Stimulated activated CD8-positive, alpha-beta memory T cell treated with anti-CD3 and anti-CD28 coated beads, Interleukin-12 subunit alpha, Interleukin-12 subunit beta, amount 100 ng/mL, for 1 hour (primary cell): ENCODE results near the gene C16orf92.

Experiments used
- DNase-seq: peaks from one replicate; pipeline ENCODE4 v3.0.0-alpha.2; 2020; ENCODE audit warnings: low read depth

Gene C16orf92

GRCh38 chr16:29989111-29989858, 33.7 kb upstream of the C16orf92 start:
- DNase-seq, result no peak

- no peak for DNase-seq
Observed at GRCh38 chr16:29990034-29990433, 33.0 kb upstream of the C16orf92 start.

GRCh38 chr16:29990883-29991570, 32.0 kb upstream of the C16orf92 start:
- no peak for DNase-seq

- no peak for DNase-seq
Observed at GRCh38 chr16:29991571-29991904, 31.5 kb upstream of the C16orf92 start.

GRCh38 chr16:29992344-29992967, 30.5 kb upstream of the C16orf92 start:
- DNase-seq, result no peak

GRCh38 chr16:29993191-29993902, 29.7 kb upstream of the C16orf92 start:
- no peak for DNase-seq

- no peak for DNase-seq
Observed at GRCh38 chr16:29993903-29994599, 28.9 kb upstream of the C16orf92 start.

GRCh38 chr16:29994600-29995323, 28.2 kb upstream of the C16orf92 start:
- DNase-seq, result peak; percentile 39

GRCh38 chr16:29995324-29995910, 27.6 kb upstream of the C16orf92 start, which contains the start of gene HIRIP3:
Gene HIRIP3, minus strand, starts transcription at chr16:29995617. Its CDS starts 12 bp downstream, at chr16:29995605.
- DNase-seq, result peak; percentile 73

- peak; percentile 99 for DNase-seq
Observed at GRCh38 chr16:29995911-29996765, 26.9 kb upstream of the C16orf92 start, which contains the start of gene INO80E. Gene INO80E, plus strand, starts transcription at chr16:29996241. Its CDS starts 70 bp downstream, at chr16:29996311.

GRCh38 chr16:29996766-29997250, 26.2 kb upstream of the C16orf92 start:
- no peak for DNase-seq

GRCh38 chr16:29999605-30000004, 23.4 kb upstream of the C16orf92 start:
- no peak for DNase-seq

GRCh38 chr16:30000735-30001631, 22.0 kb upstream of the C16orf92 start:
- DNase-seq, result no peak

- no peak for DNase-seq
Observed at GRCh38 chr16:30002614-30003346, 20.2 kb upstream of the C16orf92 start.

GRCh38 chr16:30003670-30004423, 19.2 kb upstream of the C16orf92 start:
- DNase-seq, result no peak

GRCh38 chr16:30004424-30004776, 18.6 kb upstream of the C16orf92 start:
- no peak for DNase-seq

- DNase-seq, result no peak
Observed at GRCh38 chr16:30004811-30005242, 18.2 kb upstream of the C16orf92 start.
